GM18873 (cell line): ENCODE results near the gene DNMT3L.

ENCODE experiments used
- ATAC-seq: cut with Tn5 transposase; IDR thresholded peaks from one replicate; pipeline ENCODE4 v1.9.1; 2021; ENCODE audit warnings: mild to moderate bottlenecking, moderate library complexity, moderate number of reproducible peaks; ENCODE audit not compliant: unreplicated experiment, low FRiP score

DNMT3L gene

GRCh38 chr21:44282370-44282769 is 20.7 kb upstream of the DNMT3L start:
- no peak for ATAC-seq

- ATAC-seq = no peak
These were observed 20.1 kb upstream of the DNMT3L start for GRCh38 chr21:44281801-44282200.

GRCh38 chr21:44279354-44280260 is 17.9 kb upstream of the DNMT3L start:
- no peak for ATAC-seq

GRCh38 chr21:44275041-44275440 is 13.3 kb upstream of the DNMT3L start:
- ATAC-seq = no peak

GRCh38 chr21:44273046-44273445 is 11.3 kb upstream of the DNMT3L start:
- no peak for ATAC-seq

- ATAC-seq = no peak
These were observed 10.7 kb upstream of the DNMT3L start for GRCh38 chr21:44272284-44272858.

DNA sequence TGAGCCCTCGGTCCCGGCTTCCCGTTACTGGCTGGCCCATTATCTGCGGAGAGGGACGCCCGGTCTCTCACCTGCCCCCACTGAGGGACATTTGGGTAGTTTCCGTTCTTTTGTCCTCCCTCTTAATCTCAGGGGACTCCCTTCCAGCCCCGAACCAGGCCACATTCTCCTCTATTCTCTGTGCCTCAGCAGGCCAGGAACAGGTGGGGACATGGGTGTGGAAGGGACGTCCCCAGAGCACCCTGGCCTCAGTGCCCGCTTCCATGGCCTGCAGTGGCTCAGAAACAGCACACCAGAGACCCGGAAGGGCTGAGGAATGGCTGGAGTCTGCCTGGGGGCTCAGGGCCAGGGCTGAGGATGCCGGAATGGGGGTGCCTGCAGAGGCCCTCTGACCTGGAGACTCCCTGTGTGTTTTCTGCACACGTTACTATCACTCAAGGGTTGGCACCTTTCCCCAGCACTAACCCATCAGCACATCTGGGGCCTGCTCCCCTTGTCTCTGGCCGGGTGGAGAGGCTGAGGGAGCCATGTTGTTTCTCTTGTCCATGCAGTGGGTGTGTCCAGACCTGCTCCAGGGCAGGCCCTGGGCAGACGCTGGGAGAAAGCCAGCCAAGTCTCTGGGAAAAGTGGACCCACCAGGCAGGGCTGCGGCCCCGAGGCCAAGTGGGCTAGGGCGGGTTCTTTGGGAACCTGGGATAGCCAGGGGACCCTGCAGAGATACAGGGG is 10.0 kb upstream of the DNMT3L start:
- no peak for ATAC-seq

DNA sequence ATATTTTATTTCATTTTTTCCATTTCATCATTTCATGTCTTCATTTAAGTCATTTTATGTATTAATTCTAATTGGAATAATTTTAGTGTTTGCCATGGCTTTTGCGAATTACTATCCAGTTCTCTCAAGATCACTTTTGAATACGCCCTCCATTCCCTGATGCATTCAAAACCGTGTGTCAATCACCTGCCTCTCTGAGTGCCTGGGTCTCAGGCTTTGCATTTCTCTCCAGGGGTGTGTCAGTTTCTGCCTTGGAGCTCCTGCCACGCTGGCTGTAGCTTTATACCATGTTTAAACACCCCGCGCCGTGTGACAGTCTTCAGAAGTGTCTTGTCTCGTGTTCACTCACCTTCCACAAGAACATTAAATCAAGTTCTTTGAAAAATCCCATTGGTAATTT is 7.4 kb upstream of the DNMT3L start:
- no peak for ATAC-seq

GRCh38 chr21:44267655-44268142 is 6.0 kb upstream of the DNMT3L start:
- no peak for ATAC-seq

DNA sequence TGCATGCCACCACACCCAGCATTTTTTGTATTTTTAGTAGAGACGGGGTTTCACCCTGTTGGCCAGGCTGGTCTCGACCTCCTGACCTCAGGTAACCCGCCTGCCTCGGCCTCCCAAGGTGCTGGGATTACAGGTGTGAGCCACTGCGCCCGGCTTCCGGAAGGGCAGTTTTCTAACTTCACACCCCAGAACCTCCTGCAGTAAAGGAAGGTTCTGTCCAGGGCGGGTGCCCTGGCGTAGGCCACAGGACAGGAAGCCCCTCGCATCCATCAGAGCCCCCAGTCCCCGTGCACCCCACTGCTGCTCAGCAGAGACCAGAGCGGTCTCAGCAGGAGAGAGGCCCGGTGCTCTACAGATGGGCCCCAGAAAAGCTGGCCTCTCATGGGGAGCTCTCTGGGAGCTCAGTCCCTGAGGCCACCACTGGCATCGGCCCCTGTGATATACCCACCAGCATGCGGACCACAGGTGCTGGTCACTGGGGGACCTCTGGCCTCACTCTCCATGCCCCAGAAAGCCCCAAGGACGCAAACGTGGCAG is 4.1 kb upstream of the DNMT3L start:
- ATAC-seq = no peak

GRCh38 chr21:44263768-44264167 is 2.1 kb upstream of the DNMT3L start:
- no peak for ATAC-seq

DNA sequence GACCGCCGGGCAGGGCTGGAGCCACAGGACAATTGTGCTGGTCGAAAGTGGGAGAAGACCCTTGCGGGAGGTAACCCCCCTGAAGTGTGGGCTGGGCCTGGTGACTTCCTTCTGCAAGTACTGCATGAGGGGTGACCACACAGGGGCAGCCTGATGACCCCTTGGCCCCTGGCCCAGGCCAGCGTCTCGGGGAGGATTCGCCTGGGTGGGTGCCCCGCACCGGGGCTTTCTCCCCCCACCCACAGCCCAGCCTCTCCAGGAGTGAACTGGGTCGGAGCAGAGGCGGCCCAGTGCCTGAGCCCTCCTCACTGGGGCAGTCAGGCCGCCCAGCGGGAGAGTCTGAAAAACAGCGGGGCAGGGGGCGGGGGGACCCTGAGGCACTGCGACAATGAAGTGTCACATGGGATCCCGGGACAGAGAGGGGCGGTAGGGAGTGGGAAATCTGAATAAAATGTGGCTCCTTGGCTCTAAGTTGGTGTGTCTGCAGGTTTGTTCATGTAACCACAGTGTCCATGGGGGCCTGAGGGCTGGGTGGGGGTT is 1.6 kb upstream of the DNMT3L start:
- no peak for ATAC-seq

GRCh38 chr21:44262338-44263056 is 800 bp upstream of the DNMT3L start:
- no peak for ATAC-seq

- no peak for ATAC-seq
These were observed 686 bp downstream of the DNMT3L start for GRCh38 chr21:44260791-44261631.

DNA sequence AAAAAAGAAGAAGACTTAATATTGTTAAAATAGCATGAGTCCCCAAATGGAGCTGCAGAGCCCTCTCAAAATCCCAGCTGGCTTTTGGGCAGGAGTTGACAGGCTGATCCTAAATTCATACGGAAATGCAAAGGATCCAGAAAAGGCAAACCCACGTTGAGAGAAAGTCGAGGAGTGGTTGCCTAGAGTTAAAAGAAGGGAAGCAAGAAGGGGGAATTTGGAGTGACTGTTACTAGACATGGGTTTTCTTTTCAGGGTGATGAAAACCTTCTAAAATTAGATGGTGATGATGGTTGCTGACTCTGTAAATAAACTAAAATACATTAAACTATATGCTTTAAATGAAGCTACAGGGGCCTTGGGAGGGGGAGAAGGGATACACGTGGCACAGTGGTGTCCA is 1.6 kb downstream of the DNMT3L start:
- ATAC-seq = no peak

DNA sequence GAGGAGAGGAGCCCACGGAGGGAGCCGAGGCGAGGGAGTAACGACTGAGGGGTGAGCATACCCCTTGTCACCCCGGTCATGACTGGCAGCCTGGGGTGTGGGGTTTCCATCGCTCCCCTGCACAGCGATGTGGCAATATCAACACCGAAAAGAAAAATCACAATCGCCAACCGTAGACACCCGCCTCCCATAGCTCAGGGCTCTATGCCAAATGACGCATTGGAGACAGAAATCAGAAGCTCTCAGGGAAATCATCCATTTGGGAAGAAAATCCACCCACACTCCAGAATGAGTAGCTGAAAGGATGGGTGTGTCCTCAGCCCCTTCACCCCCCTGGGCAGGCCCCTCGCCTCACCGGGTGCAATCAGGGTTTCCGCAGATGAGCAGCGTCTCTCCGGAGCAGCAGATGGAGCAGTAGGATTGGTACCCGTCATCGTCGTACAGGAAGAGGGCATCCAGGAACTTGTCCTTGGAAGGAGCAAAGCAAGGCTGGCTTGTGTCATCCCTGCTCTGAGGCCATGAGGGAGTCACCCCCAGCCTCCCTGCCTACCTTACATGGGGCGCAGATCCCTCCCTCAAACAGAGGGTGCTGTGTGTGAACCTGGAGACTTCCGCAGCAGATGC is 2.5 kb downstream of the DNMT3L start:
- ATAC-seq = no peak

GRCh38 chr21:44258056-44258725 is 3.5 kb downstream of the DNMT3L start:
- ATAC-seq = no peak

GRCh38 chr21:44255511-44255981 is 6.2 kb downstream of the DNMT3L start:
- ATAC-seq = no peak
